ENCODE data around the gene MYO15B. TPM values are rescaled to one million over a fixed set of nuclear protein-coding genes. Genes with fewer than 3 reads are reported as not detected.
"Not testable (repeated sequence)": the region's sequence is repeated elsewhere in the genome, so short reads cannot be mapped to it uniquely, and the experiment has no call there.

The MYO15B gene
- total RNA-seq, 1 donor from 2014 or later = 1.6 TPM

GRCh38 chr17:75592348-75593020 is 4.9 kb downstream of the MYO15B start:
- DNase-seq (ENCODE audit: low read depth) (no peak), FAIRE-seq (no peak)
- no peak overlapping the region for H3K4me3 ChIP-seq (ENCODE audit: low read depth, low read length)
- peaks cover 12% of the 10 kb centered on the region for H3K27me3 ChIP-seq (ENCODE audit: control insufficient read depth, insufficient read depth, low read length)
- H3K36me3 ChIP-seq (ENCODE audit: control insufficient read depth, insufficient read depth, low read length) = no peaks in the 10 kb centered on the region
- no peak for TF ChIP-seq CTCF (IDR thresholded peaks at IDR 0.05; ENCODE audit: insufficient read depth, low read length, severe bottlenecking)

GRCh38 chr17:75593430-75593829 is 5.8 kb downstream of the MYO15B start:
- not testable (repeated sequence) for H3K36me3 ChIP-seq (ENCODE audit: control insufficient read depth, insufficient read depth, low read length); DNase-seq (ENCODE audit: low read depth); H3K4me3 ChIP-seq (ENCODE audit: low read depth, low read length); H3K27me3 ChIP-seq (ENCODE audit: control insufficient read depth, insufficient read depth, low read length); FAIRE-seq

- H3K4me3 ChIP-seq (ENCODE audit: low read depth, low read length) = no peak overlapping the region
- H3K36me3 ChIP-seq (ENCODE audit: control insufficient read depth, insufficient read depth, low read length) = no peaks in the 10 kb centered on the region
- no peak for TF ChIP-seq CTCF (IDR thresholded peaks at IDR 0.05; ENCODE audit: insufficient read depth, low read length, severe bottlenecking)
- DNase-seq (ENCODE audit: low read depth) (no peak), FAIRE-seq (no peak)
- peaks cover 3% of the 10 kb centered on the region for H3K27me3 ChIP-seq (ENCODE audit: control insufficient read depth, insufficient read depth, low read length)
These were observed 7.1 kb downstream of the MYO15B start for GRCh38 chr17:75594499-75595283.

GRCh38 chr17:75595284-75595919 is 7.8 kb downstream of the MYO15B start:
- H3K4me3 ChIP-seq (ENCODE audit: low read depth, low read length) = no peak overlapping the region
- FAIRE-seq (peak; percentile 13), DNase-seq (ENCODE audit: low read depth) (no peak)
- H3K36me3 ChIP-seq (ENCODE audit: control insufficient read depth, insufficient read depth, low read length) = no peaks in the 10 kb centered on the region
- H3K27me3 ChIP-seq (ENCODE audit: control insufficient read depth, insufficient read depth, low read length) = peaks cover 3% of the 10 kb centered on the region
- TF ChIP-seq CTCF (IDR thresholded peaks at IDR 0.05; ENCODE audit: insufficient read depth, low read length, severe bottlenecking) = no peak

- Histone ChIP-seq H3K27me3 (ENCODE audit: control insufficient read depth, insufficient read depth, low read length) (peaks cover 3% of the 10 kb centered on the region), H3K4me3 (ENCODE audit: low read depth, low read length) (no peak overlapping the region), H3K36me3 (ENCODE audit: control insufficient read depth, insufficient read depth, low read length) (no peaks in the 10 kb centered on the region)
- FAIRE-seq (no peak), DNase-seq (ENCODE audit: low read depth) (no peak)
- TF ChIP-seq CTCF (IDR thresholded peaks at IDR 0.05; ENCODE audit: insufficient read depth, low read length, severe bottlenecking) = no peak
These were observed 8.3 kb downstream of the MYO15B start for GRCh38 chr17:75595920-75596313.
